ENCODE data around the gene TTC19. TPM values are rescaled to one million over a fixed set of nuclear protein-coding genes. Genes with fewer than 3 reads are reported as not detected.

The TTC19 gene
- total and polyA plus RNA-seq, 2 of the 8 experiments (the other 6 are each of a cell fraction or from before 2014, with no cell fraction given), result 11.8 to 55.0 TPM

DNA sequence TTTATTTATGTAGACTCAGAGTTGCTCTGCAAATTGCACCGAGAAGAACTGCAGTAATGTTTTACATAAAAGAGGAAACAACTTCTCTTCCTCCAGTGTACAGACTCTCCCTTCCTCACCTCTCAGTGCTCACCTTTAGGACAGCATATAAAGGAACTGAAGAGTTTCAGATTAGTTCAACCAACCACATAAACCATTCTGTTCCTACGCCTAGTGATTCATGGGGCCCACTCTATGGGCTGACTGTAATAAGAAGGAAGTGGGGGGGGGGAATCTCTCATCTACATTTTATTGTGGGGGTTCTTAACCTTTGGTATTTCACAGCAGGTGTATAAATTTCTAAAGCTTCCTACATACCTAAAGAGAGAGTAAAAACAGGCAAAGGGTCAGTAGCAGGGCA lies 18.4 kb upstream of the TTC19 start:
- H3K27ac ChIP-seq (ENCODE audit: low read depth, low read length), result no peak overlapping the region
- ChIA-PET CTCF (ENCODE audit: partially characterized antibody) (interaction anchor here (1.8 kb wide), 1 partner anchor 37 kb away, joined by 8 read pairs; the partner anchor contains the start of gene ADORA2B), POLR2A (ENCODE audit: partially characterized antibody) (interaction anchor here (1.2 to 1.4 kb wide), 2 partner anchors 12 to 15 kb away, joined by 3 to 7 read pairs; no protein-coding TSS in a partner anchor)
- FAIRE-seq (no peak), DNase-seq (ENCODE audit: low read depth in 1 of 2, low spot score in 2 of 2) (no peak)
- no peak overlapping the region for H3K4me3 ChIP-seq (ENCODE audit: extremely low read depth in 1 of 4, insufficient read depth in 2 of 4, low read depth in 3 of 4, low read length in 4 of 4)
- peaks cover 2 to 54% (median 29%) of the 10 kb centered on the region in 4 experiments; a peak in 6 of 8 replicates for H3K36me3 ChIP-seq (ENCODE audit: control insufficient read depth in 2 of 4, insufficient read depth in 4 of 4, low read length in 3 of 4)
- peaks cover 4 to 9% of the 10 kb centered on the region in 2 experiments; a peak in 2 of 4 replicates for H3K9me3 ChIP-seq (ENCODE audit: insufficient read depth in 2 of 2, low read depth in 1 of 2, low read length in 1 of 2)
- no peak overlapping the region for H2BK12ac ChIP-seq (ENCODE audit: low read depth, low read length)
- H2AK5ac ChIP-seq (ENCODE audit: low read depth, low read length), result no peak overlapping the region
- H4K20me1 ChIP-seq (replicated peaks in 1 of 2; ENCODE audit: control insufficient read depth in 1 of 2, insufficient read depth in 2 of 2, low read length in 2 of 2), result peaks cover 0 to 3% of the 10 kb centered on the region in 2 experiments
- no peaks in the 10 kb centered on the region for H3K79me2 ChIP-seq (ENCODE audit: control insufficient read depth in 1 of 2, insufficient read depth in 2 of 2, low read length in 2 of 2)
- no peak overlapping the region for H3K9ac ChIP-seq (replicated peaks in 1 of 4; ENCODE audit: extremely low read depth in 1 of 4, low read depth in 3 of 4, low read length in 3 of 4)
- H2BK15ac ChIP-seq (ENCODE audit: low read length), result no peak overlapping the region
- no peak overlapping the region for H3K56ac ChIP-seq (replicated peaks; ENCODE audit: insufficient read length, low read depth, low read length)
- WGBS, 2 experiments (ENCODE audit: extremely low coverage in 1 of 2, insufficient coverage in 1 of 2, insufficient read length in 1 of 2, insufficient replicate concordance in 2 of 2, low coverage in 1 of 2, low lambda C conversion rate in 2 of 2, missing lambda C conversion rate in 1 of 2), result 58% methylated on average over 2 of the region's 2 CpGs; no CpG with 5 or more reads in 1 of the 2 experiments
- H3K23ac ChIP-seq (ENCODE audit: insufficient read length), result no peak overlapping the region
- H2BK20ac ChIP-seq (ENCODE audit: low read length), result no peak overlapping the region
- H3K4ac ChIP-seq (replicated peaks; ENCODE audit: insufficient read length, low read depth, low read length), result no peak overlapping the region
- no peak overlapping the region for H4K91ac ChIP-seq (replicated peaks; ENCODE audit: insufficient read length, low read length)
- no peak overlapping the region for H4K5ac ChIP-seq (ENCODE audit: insufficient read length, low read depth, low read length)
- no peaks in the 10 kb centered on the region for H3K27me3 ChIP-seq (replicated peaks in 1 of 4; ENCODE audit: control insufficient read depth in 3 of 4, extremely low read depth in 1 of 4, insufficient read depth in 3 of 4, low read length in 3 of 4)
- no peaks in the 10 kb centered on the region for H3K79me1 ChIP-seq (ENCODE audit: low read depth, low read length)
- TF ChIP-seq EGR1 (IDR thresholded peaks at IDR 0.05; ENCODE audit: borderline replicate concordance, low read depth, low read length) (no peak), E2F6 (IDR thresholded peaks at IDR 0.05) (no peak), TBP (IDR thresholded peaks at IDR 0.05; ENCODE audit: low read depth, low read length) (no peak), CEBPB (IDR thresholded peaks at IDR 0.05; ENCODE audit: low read depth, low read length) (no peak), TAF7 (optimal IDR thresholded peaks at IDR 0.05; ENCODE audit: borderline replicate concordance, low read depth, low read length) (no peak), RFX5 (IDR thresholded peaks at IDR 0.05; ENCODE audit: borderline replicate concordance, low read depth, low read length) (no peak), ATF2 (IDR thresholded peaks at IDR 0.05; ENCODE audit: low read length) (no peak), HDAC6 (IDR thresholded peaks at IDR 0.05; ENCODE audit: low read depth, low read length) (no peak), TAF1 (IDR thresholded peaks at IDR 0.05; ENCODE audit: low read depth, low read length) (no peak), KDM1A (IDR thresholded peaks at IDR 0.05; ENCODE audit: borderline replicate concordance, low read length) (no peak), TCF12 (IDR thresholded peaks at IDR 0.05; ENCODE audit: low read depth, low read length) (no peak)
- no peak overlapping the region for H2BK5ac ChIP-seq (ENCODE audit: low read depth, low read length)
- H2BK120ac ChIP-seq (replicated peaks; ENCODE audit: low read depth, low read length), result no peak overlapping the region
- H3K4me1 ChIP-seq (replicated peaks in 1 of 4; ENCODE audit: control insufficient read depth in 3 of 4, insufficient read depth in 4 of 4, low read length in 3 of 4), result no peaks in the 10 kb centered on the region
- H2AFZ ChIP-seq (ENCODE audit: low read length), result no peak overlapping the region
- H3K18ac ChIP-seq (ENCODE audit: extremely low read depth, low read length), result no peak overlapping the region; the same call in 1 of the 2 replicates
- H3K23me2 ChIP-seq (ENCODE audit: low read depth, low read length), result no peaks in the 10 kb centered on the region
- H3K4me2 ChIP-seq (ENCODE audit: insufficient read depth in 1 of 2, low read depth in 2 of 2, low read length in 2 of 2), result no peak overlapping the region
- H3K14ac ChIP-seq (ENCODE audit: insufficient read length), result no peak overlapping the region
- no peak overlapping the region for H4K8ac ChIP-seq (ENCODE audit: extremely low read depth, insufficient read depth, low read length)

All from H1 (cell line).